ENCODE measurements around the gene C16orf87.

The C16orf87 gene

GRCh38 chr16:46757339-46758050 is 73.5 kb downstream of the C16orf87 start:
- DNase-seq (ENCODE audit: low read depth): no peak

GRCh38 chr16:46756772-46757171 is 74.2 kb downstream of the C16orf87 start:
- no peak for DNase-seq (ENCODE audit: low read depth)

- DNase-seq (ENCODE audit: low read depth): no peak
These were observed 78.0 kb downstream of the C16orf87 start for GRCh38 chr16:46753015-46753414.

GRCh38 chr16:46751381-46751780 is 79.6 kb downstream of the C16orf87 start:
- no peak for DNase-seq (ENCODE audit: low read depth)

GRCh38 chr16:46748775-46749705 is 81.9 kb downstream of the C16orf87 start:
- no peak for DNase-seq (ENCODE audit: low read depth)

GRCh38 chr16:46747777-46748651 is 83.0 kb downstream of the C16orf87 start, which contains the start of gene MYLK3:
TSS of gene MYLK3 (minus strand) at chr16:46748344. CDS start at chr16:46748193, 151 bp downstream.
- no peak for DNase-seq (ENCODE audit: low read depth)

GRCh38 chr16:46746821-46747776 is 83.9 kb downstream of the C16orf87 start:
- DNase-seq (ENCODE audit: low read depth): no peak

Measured in GM04503 (cell line).